ENCODE results near the gene CRHR2.

- TF ChIP-seq ZFP62 (CRISPR knock-in tag; IDR thresholded peaks at IDR 0.05) (no peak), ESRRA (CRISPR knock-in tag; IDR thresholded peaks at IDR 0.05; ENCODE audit: low read depth) (no peak), EP300 (IDR thresholded peaks at IDR 0.05; ENCODE audit: low read depth in 2 of 2, low read length in 2 of 2) (no peak), EP300 (CRISPR knock-in tag; IDR thresholded peaks at IDR 0.05; ENCODE audit: borderline replicate concordance) (no peak), ZFYVE20 (CRISPR knock-in tag; IDR thresholded peaks at IDR 0.05; ENCODE audit: borderline replicate concordance, low read depth) (no peak), FOXJ3 (CRISPR knock-in tag; IDR thresholded peaks at IDR 0.05; ENCODE audit: borderline replicate concordance) (no peak), FOSL2 (CRISPR knock-in tag; IDR thresholded peaks at IDR 0.05) (no peak), TCF7L2 (IDR thresholded peaks at IDR 0.05; ENCODE audit: low read depth, low read length) (no peak), TCF12 (IDR thresholded peaks at IDR 0.05) (no peak), TCF12 (CRISPR knock-in tag; IDR thresholded peaks at IDR 0.05) (no peak), IKZF1 (IDR thresholded peaks at IDR 0.05) (no peak)
- TF ChIP-seq, protein P1, sequence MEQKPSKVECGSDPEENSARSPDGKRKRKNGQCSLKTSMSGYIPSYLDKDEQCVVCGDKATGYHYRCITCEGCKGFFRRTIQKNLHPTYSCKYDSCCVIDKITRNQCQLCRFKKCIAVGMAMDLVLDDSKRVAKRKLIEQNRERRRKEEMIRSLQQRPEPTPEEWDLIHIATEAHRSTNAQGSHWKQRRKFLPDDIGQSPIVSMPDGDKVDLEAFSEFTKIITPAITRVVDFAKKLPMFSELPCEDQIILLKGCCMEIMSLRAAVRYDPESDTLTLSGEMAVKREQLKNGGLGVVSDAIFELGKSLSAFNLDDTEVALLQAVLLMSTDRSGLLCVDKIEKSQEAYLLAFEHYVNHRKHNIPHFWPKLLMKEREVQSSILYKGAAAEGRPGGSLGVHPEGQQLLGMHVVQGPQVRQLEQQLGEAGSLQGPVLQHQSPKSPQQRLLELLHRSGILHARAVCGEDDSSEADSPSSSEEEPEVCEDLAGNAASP (CRISPR knock-in tag; IDR thresholded peaks at IDR 0.05; ENCODE audit: borderline replicate concordance) = no peak
Measured at GRCh38 chr7:30731581-30731980, 49.3 kb upstream of the CRHR2 start.
